GM12878 (cell line): ENCODE data around the gene KIFBP. TPM values are rescaled to one million over a fixed set of nuclear protein-coding genes. Genes with fewer than 3 reads are reported as not detected.
A peak's percentile ranks its signal among the peaks of the same experiment; 100 is the strongest.

Experiments
- ATAC-seq: fragments of 200-7000 bp; cut with Tn5 transposase; 3 replicates; pipeline ENCODE4 v1.9.1; 2020; ENCODE audit warnings: mild to moderate bottlenecking, moderate library complexity
- BruUV-seq: library from RNA; stranded (reverse); fragments of 400-500 nt; replicated peaks from 2 replicates; lab custom pipeline; 2021; lab: Mats Ljungman, UMichigan
- CTCF ChIA-PET: fragments of 300-600 bp; sonication (Branson Sonifier 250); formaldehyde crosslinking; extraction: SDS; loops from one replicate; lab custom pipeline; 2021; ENCODE audit warnings: inconsistent platforms; lab: Yijun Ruan, JAX
- POLR2A ChIA-PET: fragments of 350-600 bp; formaldehyde crosslinking; extraction: SDS; loops from one replicate; lab custom pipeline; 2021; ENCODE audit warnings: inconsistent platforms; lab: Charles Lee
- RAD21 ChIA-PET: fragments of 300-600 bp; sonication (Branson Sonifier 250); formaldehyde crosslinking; loops from one replicate; lab custom pipeline; 2023; ENCODE audit warnings: antibody characterized with exemption; ENCODE audit not compliant: unreplicated experiment; lab: Charles Lee
- SMC1A ChIA-PET: fragments of 300-600 bp; sonication (Branson Sonifier 250); formaldehyde crosslinking; loops from one replicate; lab custom pipeline; 2023; ENCODE audit not compliant: unreplicated experiment, uncharacterized antibody; lab: Charles Lee
- DNase-seq: peaks from one replicate; pipeline ENCODE4 v3.0.0-alpha.2; 2011; ENCODE audit warnings: low read depth, low spot score
- FAIRE-seq: peaks from 3 replicates; lab custom pipeline; 2011; peaks lifted over from hg19 to GRCh38; lab: Jason Lieb, UNC
- H2AFZ ChIP-seq: 2 replicates; pipeline ENCODE4 v1.6.0; 2011; ENCODE audit warnings: low read depth, low read length, control low read depth; ENCODE audit not compliant: control insufficient read depth
- H3K27ac ChIP-seq: 2 replicates; pipeline ENCODE4 v1.5.1; 2011; ENCODE audit warnings: control low read depth; ENCODE audit not compliant: control insufficient read depth, insufficient read depth
- H3K27me3 ChIP-seq, 2 experiments: replicated peaks in 1 of 2; 2 replicates each; pipeline versions ENCODE4 v1.6.0 to v1.6.1; 2011; ENCODE audit warnings: low read length in 1 of 2; ENCODE audit not compliant: control insufficient read depth in 2 of 2, insufficient read depth in 2 of 2
- H3K36me3 ChIP-seq, 2 experiments: 2 replicates each; pipeline ENCODE4 v1.5.1; 2011; ENCODE audit warnings: low read length in 1 of 2; ENCODE audit not compliant: control insufficient read depth in 2 of 2, insufficient read depth in 2 of 2
- H3K4me1 ChIP-seq: 2 replicates; pipeline ENCODE4 v1.6.1; 2011; ENCODE audit warnings: mild to moderate bottlenecking, low read length, moderate library complexity, mixed read lengths; ENCODE audit not compliant: control insufficient read depth, insufficient read depth
- H3K4me2 ChIP-seq: 2 replicates; pipeline ENCODE4 v1.6.0; 2011; ENCODE audit warnings: control low read depth; ENCODE audit not compliant: control insufficient read depth, insufficient read depth
- H3K4me3 ChIP-seq: fragments of 200-600 bp; sonication (generic); 2 replicates; pipeline ENCODE4 v1.5.1; 2016
- H3K79me2 ChIP-seq: 2 replicates; pipeline ENCODE4 v1.6.0; 2011; ENCODE audit warnings: low read length; ENCODE audit not compliant: control insufficient read depth, insufficient read depth
- H3K9ac ChIP-seq: 2 replicates; pipeline ENCODE4 v1.8.0; 2011; ENCODE audit warnings: low read length, control low read depth, mixed read lengths; ENCODE audit not compliant: control insufficient read depth, insufficient read depth
- H3K9me3 ChIP-seq: replicated peaks from 3 replicates; pipeline ENCODE4 v1.5.1; 2011; ENCODE audit warnings: mild to moderate bottlenecking, low read length; ENCODE audit not compliant: control insufficient read depth, insufficient read depth
- H4K20me1 ChIP-seq: 2 replicates; pipeline ENCODE4 v1.6.0; 2011; ENCODE audit not compliant: control insufficient read depth, insufficient read depth
- CEBPZ ChIP-seq: fragments of 150-350 bp; IDR thresholded peaks from 2 replicates; pipeline ENCODE4 v1.6.1; 2016; ENCODE audit warnings: low read depth, low read length
- FOXM1 ChIP-seq: IDR thresholded peaks from 2 replicates; pipeline ENCODE4 v1.6.1; 2012; ENCODE audit warnings: low read depth, mild to moderate bottlenecking, inconsistent platforms, low read length, moderate library complexity
- IRF4 ChIP-seq: IDR thresholded peaks from 2 replicates; pipeline ENCODE4 v1.6.1; 2011; ENCODE audit warnings: low read depth, low read length
- KDM1A ChIP-seq: fragments of 200-600 bp; sonication (generic); IDR thresholded peaks from 2 replicates; pipeline ENCODE4 v1.6.1; 2016; ENCODE audit warnings: borderline replicate concordance
- MTA2 ChIP-seq: fragments of 450-650 bp; IDR thresholded peaks from 2 replicates; pipeline ENCODE4 v1.6.1; 2016; ENCODE audit warnings: low read depth, mild to moderate bottlenecking, moderate library complexity
- MTA3 ChIP-seq: IDR thresholded peaks from 2 replicates; pipeline ENCODE4 v1.6.1; 2012; ENCODE audit warnings: low read length, inconsistent platforms, borderline replicate concordance
- MYB ChIP-seq: fragments of 150-350 bp; IDR thresholded peaks from 2 replicates; pipeline ENCODE4 v1.6.1; 2014; ENCODE audit warnings: mild to moderate bottlenecking, low read depth, low read length, borderline replicate concordance
- NBN ChIP-seq: fragments of 450-650 bp; IDR thresholded peaks from 2 replicates; pipeline ENCODE4 v1.6.1; 2016
- PAX5 ChIP-seq: IDR thresholded peaks from 2 replicates; pipeline ENCODE4 v1.6.1; 2011; ENCODE audit warnings: low read depth, low read length, borderline replicate concordance
- RUNX3 ChIP-seq: IDR thresholded peaks from 2 replicates; pipeline ENCODE4 v1.6.1; 2012; ENCODE audit warnings: low read length, inconsistent platforms
- SMARCA5 ChIP-seq: fragments of 450-650 bp; IDR thresholded peaks from 2 replicates; pipeline ENCODE4 v1.6.1; 2017; ENCODE audit warnings: mild to moderate bottlenecking
- SMC3 ChIP-seq: IDR thresholded peaks from 2 replicates; pipeline ENCODE4 v1.6.1; 2011; ENCODE audit warnings: low read length, improper control_type of control experiment, borderline replicate concordance
- SPI1 ChIP-seq: IDR thresholded peaks from 2 replicates; pipeline ENCODE4 v1.6.1; 2011; ENCODE audit warnings: low read depth, mild to moderate bottlenecking, low read length, moderate library complexity, borderline replicate concordance; ENCODE audit not compliant: insufficient read depth
- SRF ChIP-seq, 2 experiments: IDR thresholded peaks; 2 replicates each; pipeline ENCODE4 v1.6.1; 2011; ENCODE audit warnings: low read depth in 2 of 2, low read length in 2 of 2, mild to moderate bottlenecking in 1 of 2, moderate library complexity in 1 of 2
- TCF12 ChIP-seq: IDR thresholded peaks from 2 replicates; pipeline ENCODE4 v1.6.1; 2011; ENCODE audit warnings: low read depth, mild to moderate bottlenecking, low read length
- ZNF687 ChIP-seq: fragments of 450-650 bp; IDR thresholded peaks from 2 replicates; pipeline ENCODE4 v1.6.1; 2017; ENCODE audit warnings: mild to moderate bottlenecking, moderate library complexity
- WGBS: methylation state at CpG from one replicate; pipeline ENCODE4 v1.1.6; 2016; ENCODE audit warnings: low lambda C conversion rate; ENCODE audit not compliant: insufficient replicate concordance, insufficient coverage; ENCODE audit errors: missing lambda C conversion rate; 5-methylcytosine and 5-hydroxymethylcytosine counted together
- in situ Hi-C: fragments of 300-500 bp; cut with MboI; formaldehyde crosslinking; loops from 9 replicates; pipeline ENCODE4 v1.14.3; 2018; ENCODE audit warnings: mixed read lengths
- intact Hi-C: fragments of 100-400 bp; cut with micrococcal nuclease; formaldehyde crosslinking; loops from one replicate; pipeline ENCODE4 v1.14.2; 2022; ENCODE audit not compliant: unreplicated experiment
- polyA plus RNA-seq, 11 experiments: library from polyadenylated mRNA; depleted of rRNA in 4 of 11; unstranded in 6 of 11; stranded (reverse) in 5 of 11; fragments of >200 nt; fragmentation: Nextera tagmentation in 4 of 11; fragmentation: Illumina TruSeq in 1 of 11; extraction: Ambion mirVana in 4 of 11; extraction: Trizol in 1 of 11; gene quantifications; 1 replicate in 1 of 11; 2 replicates in 10 of 11; pipeline versions ENCODE4 v1.2.1 to v1.2.3, GENCODE V29; 2011 to 2016; ENCODE audit warnings: inconsistent platforms in 2 of 11, missing spikeins in 2 of 11, low read depth in 1 of 11
- total RNA-seq, 4 experiments: library from RNA; depleted of rRNA in 3 of 4; stranded (reverse); fragments of >200 nt in 3 of 4; fragmentation: Illumina TruSeq in 1 of 4; extraction: Trizol in 1 of 4; gene quantifications; 2 replicates each; pipeline versions ENCODE4 v1.2.1 to v1.2.3, GENCODE V29; 2013 to 2021

Gene KIFBP
- total and polyA plus RNA-seq, 10 of the 15 experiments (the other 5 are each of a cell fraction or from before 2014, with no cell fraction given), result 8.6 to 29.5 (median 18.7) TPM

GRCh38 chr10:69051710-69052487 lies 63.3 kb downstream of the KIFBP start:
- intact Hi-C loops, result loop anchor here (1.0 kb wide), 1 partner anchor 38 kb away; no protein-coding TSS in a partner anchor
- WGBS, result 80% methylated on average over 10 of the region's 10 CpGs
- TF ChIP-seq MTA3 (no peak), MTA2 (peak; percentile 51; the same call in 1 of the 2 replicates), SMARCA5 (0 out of 2 replicates have a peak, but pooled peaks have one; percentile 56), IRF4 (peak; percentile 63; the same call in 1 of the 2 replicates), PAX5 (peak; percentile 67; the same call in 1 of the 2 replicates), NBN (0 out of 2 replicates have a peak, but pooled peaks have one; percentile 48), SMC3 (peak; percentile 16; the same call in 1 of the 2 replicates), RUNX3 (peak; percentile 43), TCF12 (peak; percentile 47; the same call in 1 of the 2 replicates), SRF (IDR thresholded peaks at IDR 0.05; ENCODE audit: low read depth in 2 of 2, low read length in 2 of 2) (0 out of 4 replicates have a peak, but pooled peaks of 1 of the 2 experiments have one; percentile 6), MYB (no peak), FOXM1 (peak; percentile 4; the same call in 1 of the 2 replicates), CEBPZ (no peak), ZNF687 (peak; percentile 58), SPI1 (peak; percentile 94), KDM1A (no peak)

More at GRCh38 chr10:69051710-69052487, 63.3 kb downstream of the KIFBP start:
- Histone ChIP-seq H3K36me3 (no peaks in the 10 kb centered on the region), H3K4me1 (peaks cover 89% of the 10 kb centered on the region), H2AFZ (peak overlapping the region; percentile 2; the same call in 1 of the 2 replicates), H4K20me1 (no peaks in the 10 kb centered on the region), H3K4me3 (no peak overlapping the region), H3K79me2 (peaks cover 4% of the 10 kb centered on the region), H3K9ac (peak overlapping the region; percentile 36), H3K27ac (peak overlapping the region; percentile 85), H3K9me3 (no peaks in the 10 kb centered on the region), H3K27me3 (no peaks in the 10 kb centered on the region), H3K4me2 (peak overlapping the region; percentile 45)
- CTCF ChIA-PET, result interaction anchor here (1.6 to 14.3 kb wide), 5 partner anchors 13 to 47 kb away, joined by 4 to 121 read pairs (median 9); no protein-coding TSS in a partner anchor
- POLR2A ChIA-PET, result interaction anchor here (0.6 to 16.7 kb wide), 8 partner anchors 7 to 177 kb away, joined by 3 to 312 read pairs (median 8); partner anchors contain the start of gene SRGN
- BruUV-seq, result no TSS peak
- no peak for FAIRE-seq
- SMC1A ChIA-PET, result interaction anchor here (0.8 to 17.6 kb wide), 10 partner anchors 7 to 177 kb away, joined by 3 to 355 read pairs (median 5); partner anchors contain the start of gene SRGN
- RAD21 ChIA-PET, result interaction anchor here (1.0 to 25.6 kb wide), 7 partner anchors 12 to 175 kb away, joined by 3 to 544 read pairs (median 4); partner anchors contain the start of gene SRGN
- in situ Hi-C loops, result no loop called here
- DNase-seq, result no peak
- ATAC-seq, result peak; percentile 48
